Ramos (cell line): ENCODE measurements around the gene C2CD4C.
"Not testable (repeated sequence)": the region's sequence is repeated elsewhere in the genome, so short reads cannot be mapped to it uniquely, and the experiment has no call there.

Experiments
- in situ Hi-C: fragments of 300-500 bp; cut with MboI; formaldehyde crosslinking; loops from one replicate; pipeline ENCODE4 v1.14.3; 2022; ENCODE audit warnings: low sequenced_read_pairs; ENCODE audit not compliant: unreplicated experiment

C2CD4C gene

GRCh38 chr19:418761-419671 is 10.1 kb upstream of the C2CD4C start:
- in situ Hi-C loops = no loop called here

- in situ Hi-C loops = no loop called here
These were observed 7.5 kb upstream of the C2CD4C start for GRCh38 chr19:416416-416815.

- in situ Hi-C loops = no loop called here
These were observed 6.3 kb upstream of the C2CD4C start for GRCh38 chr19:415292-415691.

- in situ Hi-C loops = no loop called here
These were observed 4.9 kb upstream of the C2CD4C start for GRCh38 chr19:413756-414420.

GRCh38 chr19:412356-413355 is 3.7 kb upstream of the C2CD4C start:
- in situ Hi-C loops = no loop called here

- in situ Hi-C loops = no loop called here
These were observed 2.9 kb upstream of the C2CD4C start for GRCh38 chr19:411723-412355.

GRCh38 chr19:411121-411722 is 2.3 kb upstream of the C2CD4C start:
- in situ Hi-C loops = not testable (repeated sequence)

- in situ Hi-C loops = no loop called here
These were observed 1.4 kb upstream of the C2CD4C start for GRCh38 chr19:410243-410781.

- in situ Hi-C loops = no loop called here
These were observed 732 bp upstream of the C2CD4C start for GRCh38 chr19:409516-410242.

GRCh38 chr19:408441-408901 is 476 bp downstream of the C2CD4C start:
- in situ Hi-C loops = no loop called here

- in situ Hi-C loops = no loop called here
These were observed 1.2 kb downstream of the C2CD4C start for GRCh38 chr19:407511-408440.

GRCh38 chr19:406971-407510 is 1.9 kb downstream of the C2CD4C start:
- in situ Hi-C loops = no loop called here

GRCh38 chr19:406135-406781 is 2.7 kb downstream of the C2CD4C start:
- in situ Hi-C loops = no loop called here

GRCh38 chr19:405121-405965 is 3.6 kb downstream of the C2CD4C start:
- in situ Hi-C loops = no loop called here

GRCh38 chr19:403221-404027 is 5.5 kb downstream of the C2CD4C start:
- in situ Hi-C loops = no loop called here
